DLD1 (cell line): ENCODE data around the gene MAN1B1.
"Not testable (repeated sequence)": the region's sequence is repeated elsewhere in the genome, so short reads cannot be mapped to it uniquely, and the experiment has no call there.

Source experiments
- in situ Hi-C: cut with HindIII; loops from 2 replicates; pipeline ENCODE4 v1.10.0; 2017; ENCODE audit warnings: low sequenced_read_pairs

Gene MAN1B1

DNA sequence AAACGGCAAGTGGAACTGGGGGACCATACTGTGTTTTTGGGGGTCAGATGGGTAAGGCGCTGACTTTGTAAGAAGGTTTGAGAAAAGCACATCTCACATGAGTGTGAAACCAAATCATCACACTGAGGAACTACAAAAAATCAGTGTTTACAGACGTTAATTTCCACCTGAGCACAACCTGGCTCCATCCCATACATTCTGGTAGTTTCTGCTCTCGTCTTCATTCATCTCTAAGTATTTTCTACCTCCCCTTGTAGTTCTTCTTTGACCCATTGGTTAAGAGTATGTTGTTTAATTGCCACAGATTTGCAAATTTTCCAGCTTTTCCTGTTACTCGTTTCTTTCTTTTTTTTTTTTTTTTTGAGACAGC lies 36.7 kb downstream of the MAN1B1 start:
- in situ Hi-C loops: no loop called here

DNA sequence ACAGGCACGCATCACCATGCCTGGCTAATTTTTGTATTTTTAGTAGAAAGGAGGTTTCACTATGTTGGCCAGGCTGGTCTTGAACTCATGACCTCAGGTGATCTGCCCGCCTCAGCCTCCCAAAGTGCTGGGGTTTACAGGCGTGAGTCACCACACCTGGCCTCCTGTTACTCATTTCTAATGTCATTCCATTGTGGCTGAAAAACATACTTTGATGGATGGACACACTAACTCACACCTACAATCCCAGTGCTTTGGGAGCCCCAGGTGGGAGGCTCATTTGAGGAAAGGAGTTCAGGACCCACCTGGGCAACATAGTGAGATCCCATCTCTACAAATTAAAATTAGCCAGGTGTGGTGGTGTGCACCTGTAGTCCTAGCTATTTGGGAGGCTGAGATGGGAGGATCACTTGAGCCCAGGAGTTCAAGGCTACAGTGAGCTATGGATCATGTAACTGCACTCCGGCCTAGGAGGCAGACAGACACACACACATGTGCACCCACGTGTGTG lies 37.2 kb downstream of the MAN1B1 start:
- in situ Hi-C loops: not testable (repeated sequence)

DNA sequence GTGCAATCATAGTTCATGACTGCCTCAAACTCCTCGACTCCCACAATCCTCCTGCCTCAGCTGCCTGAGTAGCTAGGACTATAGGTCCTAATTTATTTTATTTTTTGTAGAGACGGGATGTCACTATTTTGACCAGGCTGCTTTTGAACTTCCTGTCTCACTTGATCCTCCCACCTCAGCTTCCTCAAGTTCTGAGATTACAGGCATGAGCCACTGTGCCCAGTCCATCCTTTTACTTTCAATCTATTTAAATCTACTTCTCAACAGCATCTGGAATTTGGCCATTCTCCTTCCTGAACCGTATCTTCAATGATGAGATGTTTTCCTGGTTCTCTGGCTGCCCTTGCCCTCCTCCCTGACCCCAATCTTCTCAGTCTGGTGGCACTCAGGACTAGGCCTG lies 40.0 kb downstream of the MAN1B1 start:
- in situ Hi-C loops: no loop called here

DNA sequence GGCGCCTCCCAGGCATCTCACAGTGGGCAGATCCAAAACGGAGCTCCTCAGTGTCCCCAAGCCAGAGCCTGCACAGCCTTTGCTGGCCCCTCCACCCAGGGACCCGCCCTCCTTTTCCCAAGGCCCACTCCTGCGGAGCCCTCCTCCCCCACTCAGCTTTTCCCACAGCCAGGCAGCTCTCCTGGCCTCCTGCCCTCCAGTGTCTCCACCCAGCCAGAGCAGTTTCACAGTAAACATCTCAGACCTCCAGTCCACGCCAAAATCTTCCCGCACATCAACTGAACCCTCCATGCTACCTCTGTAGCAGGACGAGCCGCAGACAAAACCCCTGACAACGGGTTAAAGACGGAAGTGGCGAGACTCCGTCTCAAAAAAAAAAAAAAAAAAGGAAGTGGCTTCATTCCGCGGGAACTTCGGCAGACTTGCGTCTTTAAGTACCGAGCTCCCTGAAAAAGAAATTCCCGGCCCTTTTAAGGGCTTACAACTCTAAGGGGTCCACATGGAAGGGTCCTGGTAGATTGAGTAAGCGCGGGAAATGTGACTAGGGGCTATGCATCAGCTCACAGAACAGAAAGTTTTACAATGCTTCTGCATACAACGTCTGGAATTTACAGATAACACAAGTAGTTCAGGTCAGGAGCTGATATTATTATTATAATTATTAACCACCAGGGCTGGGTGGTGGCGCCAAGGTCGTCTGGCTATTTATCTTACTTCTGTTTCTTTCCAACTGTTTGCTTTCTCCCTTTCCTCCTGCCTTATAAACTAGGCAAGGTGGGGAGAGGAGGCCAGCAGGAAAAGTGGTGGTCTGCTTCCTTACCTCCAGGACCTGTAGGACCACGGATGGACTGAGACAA lies 40.7 kb downstream of the MAN1B1 start:
- in situ Hi-C loops: no loop called here

DNA sequence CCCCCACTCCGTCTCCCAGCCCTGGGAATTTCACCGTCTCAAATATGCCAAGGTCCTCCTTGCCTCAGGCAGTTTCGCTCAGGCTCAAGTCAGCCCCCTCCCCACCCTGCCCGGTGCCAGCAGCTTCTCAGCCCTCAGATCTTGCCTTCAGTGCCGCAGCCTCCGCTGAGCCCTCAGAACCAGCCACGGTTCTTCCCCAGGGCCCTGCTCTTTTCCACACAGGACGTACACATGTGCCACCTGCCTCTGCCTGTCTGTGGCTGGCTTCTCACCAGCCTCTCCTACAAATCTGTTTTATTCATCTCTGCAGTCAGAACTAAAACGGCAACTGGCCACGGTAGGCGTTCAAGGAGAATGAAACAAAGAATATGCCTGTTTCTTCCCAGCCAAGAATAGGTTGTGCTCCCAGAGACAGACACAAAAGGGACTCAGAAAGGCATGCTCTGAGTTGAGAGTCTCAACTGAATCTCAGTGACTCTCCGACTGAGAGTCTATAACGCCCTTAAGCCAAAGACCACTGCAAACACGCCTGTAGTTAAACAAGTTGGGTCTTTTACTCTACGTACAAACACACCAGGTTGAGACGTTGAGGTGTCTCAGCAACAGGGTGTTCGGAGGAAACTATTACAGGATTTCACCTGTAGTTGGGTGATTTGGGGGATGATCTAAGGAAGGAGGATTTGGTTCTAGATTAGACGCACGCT lies 41.5 kb downstream of the MAN1B1 start:
- in situ Hi-C loops: no loop called here

DNA sequence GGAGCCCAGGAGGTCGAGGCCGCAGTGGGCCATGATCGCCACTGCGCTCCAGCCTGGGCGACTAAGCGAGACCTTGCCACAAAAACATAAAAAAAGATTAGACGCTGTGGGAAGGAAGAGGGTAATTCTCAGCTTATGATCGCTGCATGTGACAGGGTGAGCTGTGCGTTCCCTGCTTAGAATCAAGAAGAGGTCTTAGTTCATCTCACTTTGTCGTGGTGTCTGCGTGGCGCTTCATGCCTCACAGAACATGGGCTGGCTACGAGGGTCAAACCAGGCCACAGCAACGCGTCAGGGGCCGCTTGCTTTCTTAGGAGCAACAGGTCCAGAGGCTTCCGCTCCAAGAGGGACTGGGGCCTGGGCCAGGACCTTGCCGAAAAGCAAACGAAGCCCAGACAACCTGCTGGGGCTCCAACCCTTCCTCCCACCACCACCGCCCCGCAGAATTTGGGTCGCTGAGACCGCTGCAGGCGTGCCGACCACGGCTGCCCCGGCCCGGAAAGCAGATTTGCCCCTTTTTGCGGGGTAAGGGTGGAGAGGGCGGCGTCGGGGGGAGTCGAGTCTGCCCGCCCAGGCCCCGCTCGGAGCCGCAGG lies 42.2 kb downstream of the MAN1B1 start:
- in situ Hi-C loops: no loop called here

DNA sequence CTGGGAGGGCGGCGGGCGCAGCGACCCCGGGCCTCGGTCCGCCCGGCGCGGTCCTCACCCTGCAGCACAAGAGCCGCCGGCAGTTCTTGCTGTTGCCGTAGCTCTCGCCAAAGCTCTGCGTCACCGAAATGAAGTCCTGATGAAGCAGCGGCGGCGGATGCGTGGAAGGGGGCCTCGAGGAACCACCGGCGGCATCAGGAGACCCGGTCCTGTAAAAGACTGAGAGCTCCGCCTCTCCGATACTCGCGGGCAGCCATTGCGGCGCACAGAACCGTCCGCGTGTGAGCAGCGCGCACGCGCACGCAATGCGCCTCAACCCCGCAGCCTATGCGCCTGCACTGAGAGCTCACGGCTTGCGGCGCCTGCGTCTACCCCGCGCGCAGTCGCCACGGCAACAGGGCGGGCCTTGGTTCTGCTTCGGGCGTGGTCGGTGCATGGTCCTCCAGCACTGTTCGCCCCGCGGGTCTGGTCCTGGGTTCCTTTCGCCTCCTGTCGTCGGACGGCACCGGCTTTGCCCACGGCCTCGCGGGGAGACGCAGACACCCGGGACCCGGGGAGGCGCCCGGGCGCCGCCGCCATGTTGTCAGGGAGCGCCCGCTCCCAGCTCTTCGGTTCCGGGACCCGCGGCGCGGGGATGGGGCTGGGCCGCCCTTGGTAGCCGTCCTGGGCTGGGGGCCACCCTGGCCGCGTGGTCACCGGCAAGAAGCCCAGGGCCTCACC lies 42.8 kb downstream of the MAN1B1 start:
- in situ Hi-C loops: no loop called here

DNA sequence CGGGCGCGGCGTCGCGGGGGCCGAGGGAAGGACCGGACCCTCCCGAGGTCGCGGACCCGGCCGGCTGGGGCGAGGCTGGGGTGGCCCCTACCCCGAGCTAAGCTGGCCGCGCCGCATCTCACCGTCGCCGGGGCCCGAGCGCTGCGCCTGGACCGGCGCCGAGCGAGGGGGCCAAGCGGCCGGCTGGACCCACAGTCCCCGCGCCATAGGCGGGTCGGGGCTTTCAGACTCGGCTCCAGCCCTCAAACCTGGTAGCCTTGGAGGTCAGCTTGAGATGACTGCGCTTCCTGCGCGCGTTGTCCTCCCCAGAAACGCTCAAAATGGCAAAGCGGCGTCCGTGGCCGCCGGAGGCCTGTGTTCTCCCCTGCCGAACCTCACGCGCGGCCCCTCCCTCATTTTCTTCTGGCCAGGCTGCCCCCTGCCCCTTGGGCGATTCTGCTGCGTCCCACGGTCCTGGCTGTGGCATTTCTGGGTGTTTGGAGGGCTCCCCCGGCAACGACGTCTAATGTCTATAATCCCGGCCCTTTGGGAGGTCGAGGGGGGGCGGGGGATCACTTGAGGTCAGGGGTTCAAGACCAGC lies 43.5 kb downstream of the MAN1B1 start:
- in situ Hi-C loops: no loop called here

DNA sequence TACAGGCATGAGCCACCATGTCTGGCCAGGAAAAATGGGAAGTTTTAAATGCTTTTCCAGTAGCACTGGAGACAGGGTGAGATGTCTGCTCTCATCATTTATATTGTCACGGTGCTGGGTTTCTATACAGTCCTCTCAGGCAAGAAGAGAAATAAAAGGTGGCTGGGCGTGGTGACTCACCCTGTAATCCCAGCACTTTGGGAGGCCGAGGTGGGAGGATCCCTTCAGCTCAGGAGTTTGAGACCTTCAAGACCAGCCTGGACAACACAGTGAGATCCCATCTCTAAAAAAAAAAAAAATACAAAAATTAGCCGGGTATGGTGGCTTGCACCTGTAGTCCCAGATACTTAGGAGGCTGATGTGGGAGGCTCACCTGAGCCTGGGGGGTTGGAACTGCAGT lies 47.4 kb downstream of the MAN1B1 start:
- in situ Hi-C loops: no loop called here

DNA sequence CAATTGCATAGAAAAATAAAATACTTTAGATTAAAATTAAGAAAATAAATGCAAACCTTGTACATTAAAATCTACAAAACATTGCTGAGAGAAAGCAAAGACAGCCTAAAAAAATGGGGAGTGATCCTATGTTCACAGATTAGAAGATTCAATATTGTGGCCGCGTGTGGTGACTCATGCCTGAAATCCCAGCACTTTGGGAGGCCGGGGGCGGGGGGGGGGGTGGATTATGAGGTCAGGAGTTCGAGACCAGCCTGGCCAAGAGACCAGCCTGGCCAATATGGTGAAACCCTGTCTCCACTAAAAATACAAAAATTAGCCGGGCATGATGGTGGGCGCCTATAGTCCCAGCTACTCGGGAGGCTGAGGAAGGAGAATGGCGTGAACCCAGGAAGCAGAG lies 48.4 kb downstream of the MAN1B1 start:
- in situ Hi-C loops: not testable (repeated sequence)

DNA sequence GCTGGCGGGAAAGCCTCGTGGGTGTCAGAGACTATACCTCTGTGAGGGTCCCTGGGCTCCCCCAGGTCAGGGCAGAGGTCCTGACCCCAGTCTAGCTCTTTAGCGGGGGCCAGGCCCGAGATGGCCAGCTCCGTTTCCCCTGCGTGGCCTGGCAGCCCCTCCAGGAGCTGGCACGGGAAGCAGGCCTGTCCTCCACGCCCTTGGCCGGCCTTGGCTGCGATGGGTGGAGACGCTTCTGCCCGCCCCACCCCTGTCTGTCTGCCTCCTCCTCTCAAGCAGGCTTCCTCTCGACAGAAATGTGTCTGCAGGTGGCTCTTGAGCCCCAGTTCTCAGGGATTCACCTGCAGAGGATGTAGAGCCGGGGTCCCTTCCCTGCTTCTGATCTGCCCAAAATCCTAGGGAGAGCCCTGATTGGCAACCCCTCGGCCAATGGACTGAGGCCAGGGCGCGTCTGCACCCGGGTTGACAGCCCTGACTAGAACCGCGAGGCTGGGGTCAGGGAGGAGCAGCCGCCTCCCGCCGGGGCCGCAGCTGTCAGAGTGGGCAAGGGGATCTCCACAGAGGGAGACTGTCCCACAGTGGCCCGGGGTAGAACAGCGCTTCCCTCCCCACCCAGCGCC lies 49.6 kb downstream of the MAN1B1 start:
- in situ Hi-C loops: no loop called here

DNA sequence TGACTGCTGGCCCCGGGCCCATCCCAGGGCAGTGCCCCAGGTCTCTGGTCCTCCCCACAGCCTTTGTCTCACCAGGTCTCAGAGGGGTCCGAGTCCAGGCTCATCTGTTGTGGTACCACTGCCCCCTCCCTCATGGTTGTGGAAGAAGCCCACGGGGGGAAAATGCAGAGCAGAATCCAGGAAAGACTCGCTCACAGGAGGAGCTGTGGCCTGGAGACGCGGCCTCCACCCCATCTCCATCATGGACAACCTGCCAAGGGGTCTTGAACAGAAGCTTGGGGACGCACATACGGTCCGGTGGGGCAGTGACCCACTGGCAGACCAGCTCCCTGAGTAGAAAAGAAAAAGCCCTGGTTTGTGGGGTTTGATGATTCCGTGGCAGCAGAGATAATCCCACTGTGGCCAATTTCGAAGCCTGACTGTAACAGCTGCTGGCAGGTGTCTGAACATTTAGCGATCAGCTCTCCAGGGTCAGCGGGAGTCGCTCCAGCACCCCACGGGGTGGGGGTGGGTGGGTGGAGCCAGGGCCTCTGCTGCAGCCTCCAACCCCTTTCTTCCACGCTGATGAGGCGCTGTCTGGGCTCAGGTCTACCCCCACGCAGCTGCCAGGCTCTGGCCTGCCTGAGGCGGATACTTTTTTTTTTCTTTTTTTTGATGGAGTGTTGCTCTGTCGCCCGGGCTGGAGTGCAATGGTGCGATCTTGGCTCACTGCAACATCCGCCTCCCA lies 50.3 kb downstream of the MAN1B1 start:
- in situ Hi-C loops: no loop called here

DNA sequence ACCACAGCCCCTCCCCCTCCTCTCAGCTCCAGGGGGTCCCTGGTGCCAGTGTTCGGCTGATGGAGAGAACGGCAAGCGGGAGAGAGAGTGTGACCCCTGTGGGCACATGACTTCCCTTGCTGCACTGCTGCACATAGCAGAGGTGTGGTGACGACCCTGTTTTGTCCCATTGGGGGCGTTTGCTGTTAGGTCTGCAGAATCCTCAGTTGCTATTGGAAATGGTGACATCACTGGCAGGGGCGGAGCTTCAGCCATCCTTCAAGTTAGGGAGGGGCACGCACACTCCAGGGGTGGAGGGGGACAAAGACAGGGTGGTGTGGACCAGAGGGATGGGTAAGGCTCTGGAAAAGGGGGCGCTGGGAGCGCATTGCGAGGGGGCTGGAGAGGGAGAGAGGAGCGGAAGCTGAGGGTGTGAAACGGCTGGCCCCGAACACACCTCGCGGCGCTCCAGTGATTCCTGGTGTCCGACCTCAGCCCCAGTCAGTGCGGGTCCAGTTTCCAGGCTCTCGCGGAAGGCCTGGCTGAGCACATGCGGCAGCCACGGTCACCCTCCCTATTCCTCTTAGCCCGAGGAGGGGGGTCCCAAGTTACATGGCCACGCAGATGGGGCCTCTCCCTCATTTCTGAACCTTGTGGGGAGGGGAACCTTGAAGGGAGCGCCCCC lies 51.4 kb downstream of the MAN1B1 start:
- in situ Hi-C loops: no loop called here

DNA sequence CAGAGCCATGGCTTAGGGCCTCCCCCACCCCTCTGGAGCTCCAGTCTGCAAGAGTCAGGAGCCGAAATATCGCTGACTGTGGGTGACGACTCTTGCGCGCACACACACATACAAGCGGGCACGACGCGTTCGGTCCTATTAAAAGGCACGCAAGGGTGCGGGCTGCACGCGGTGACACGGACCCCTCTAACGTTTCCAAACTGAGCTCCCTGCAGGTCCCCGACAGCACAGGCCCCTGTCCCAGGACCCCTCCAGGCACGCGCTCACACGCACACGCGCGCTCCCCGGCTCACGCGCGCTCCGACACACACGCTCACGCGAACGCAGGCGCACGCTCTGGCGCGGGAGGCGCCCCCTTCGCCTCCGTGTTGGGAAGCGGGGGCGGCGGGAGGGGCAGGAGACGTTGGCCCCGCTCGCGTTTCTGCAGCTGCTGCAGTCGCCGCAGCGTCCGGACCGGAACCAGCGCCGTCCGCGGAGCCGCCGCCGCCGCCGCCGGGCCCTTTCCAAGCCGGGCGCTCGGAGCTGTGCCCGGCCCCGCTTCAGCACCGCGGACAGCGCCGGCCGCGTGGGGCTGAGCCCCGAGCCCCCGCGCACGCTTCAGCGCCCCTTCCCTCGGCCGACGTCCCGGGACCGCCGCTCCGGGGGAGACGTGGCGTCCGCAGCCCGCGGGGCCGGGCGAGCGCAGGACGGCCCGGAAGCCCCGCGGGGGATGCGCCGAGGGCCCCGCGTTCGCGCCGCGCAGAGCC lies 52.1 kb downstream of the MAN1B1 start, which contains the start of gene GRIN1:
GRIN1 (plus strand) TSS at position 433 of the 746 bp plus-strand sequence. CDS start 333 bp downstream, outside the sequence.
- in situ Hi-C loops: no loop called here

DNA sequence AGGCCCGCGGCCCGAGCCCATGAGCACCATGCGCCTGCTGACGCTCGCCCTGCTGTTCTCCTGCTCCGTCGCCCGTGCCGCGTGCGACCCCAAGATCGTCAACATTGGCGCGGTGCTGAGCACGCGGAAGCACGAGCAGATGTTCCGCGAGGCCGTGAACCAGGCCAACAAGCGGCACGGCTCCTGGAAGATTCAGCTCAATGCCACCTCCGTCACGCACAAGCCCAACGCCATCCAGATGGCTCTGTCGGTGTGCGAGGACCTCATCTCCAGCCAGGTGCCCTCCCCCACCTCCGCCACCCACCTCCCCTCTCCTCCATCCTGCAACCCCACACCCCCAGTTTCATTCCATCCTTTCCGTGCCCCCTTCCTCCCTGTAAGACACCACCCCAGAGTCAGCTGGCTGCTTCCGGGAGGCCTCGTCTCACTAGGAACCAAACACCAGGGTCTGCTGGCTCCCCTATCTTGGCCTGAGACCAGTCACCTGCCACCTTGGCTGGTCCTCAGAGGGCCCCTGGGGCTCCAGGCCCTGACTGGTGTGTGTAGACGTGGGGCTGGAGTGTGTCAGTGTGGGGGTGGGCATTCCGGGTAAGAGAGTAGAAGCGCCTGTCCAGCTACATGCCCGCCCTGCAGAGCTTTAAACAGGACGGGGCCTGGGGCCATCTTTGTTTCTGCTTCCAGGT lies 52.8 kb downstream of the MAN1B1 start:
- in situ Hi-C loops: no loop called here

DNA sequence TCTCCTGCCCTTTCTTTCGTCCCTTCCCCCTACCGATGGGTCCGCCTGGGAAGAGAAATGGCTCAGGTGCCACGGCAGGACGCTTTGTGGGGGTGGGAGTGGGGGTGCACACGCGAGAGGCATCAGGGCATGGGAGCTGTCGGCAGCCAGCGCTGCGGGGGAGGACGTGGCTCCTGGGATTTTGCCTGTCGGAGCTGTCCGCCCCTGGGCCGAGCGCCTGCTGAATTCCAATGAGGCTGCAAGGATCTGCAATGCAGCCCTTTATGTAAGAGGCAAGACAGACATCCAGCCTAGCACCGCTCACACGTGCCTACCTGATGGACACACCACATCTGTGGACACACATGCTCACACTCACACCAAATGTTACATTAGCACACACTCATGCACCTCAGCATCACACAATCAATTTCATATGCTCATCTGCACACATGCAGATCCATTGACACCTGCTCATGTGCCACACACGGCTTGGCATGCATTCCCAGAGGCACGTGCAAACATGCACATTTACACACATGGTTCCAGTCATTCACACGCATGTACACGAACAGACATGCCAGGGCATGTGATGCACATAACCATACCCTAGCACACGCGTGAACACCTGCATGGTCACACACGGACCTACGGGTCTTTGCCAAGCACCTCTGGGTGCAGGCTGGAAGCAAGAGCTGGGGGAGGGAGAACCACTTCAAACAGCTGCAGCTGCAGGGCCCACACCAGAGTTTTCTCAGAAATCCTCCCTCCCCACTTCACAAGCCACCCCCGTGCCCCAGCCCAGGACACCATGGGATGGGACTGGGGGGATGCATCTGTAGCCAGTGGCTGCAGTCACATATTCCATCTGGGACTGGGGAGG lies 53.6 kb downstream of the MAN1B1 start:
- in situ Hi-C loops: no loop called here
